Cardiac muscle cell (in vitro differentiated cells and primary cell): ENCODE data around the gene HS2ST1. TPM values are rescaled to one million over a fixed set of nuclear protein-coding genes. Genes with fewer than 3 reads are reported as not detected.
A peak's percentile ranks its signal among the peaks of the same experiment; 100 is the strongest.

Source experiments
- DNase-seq, 2 donors: peaks; one replicate each; pipeline versions ENCODE4 v3.0.0 to v3.0.0-alpha.2; 2010 to 2017; ENCODE audit warnings: low read depth in 1 of 2, low spot score in 1 of 2
- H3K27ac ChIP-seq: fragments of 200-600 bp; sonication (generic); 2 replicates; pipeline ENCODE4 v1.5.1; 2016
- H3K27me3 ChIP-seq: fragments of 200-600 bp; sonication (generic); 2 replicates; pipeline ENCODE4 v1.6.0; 2016; ENCODE audit warnings: control low read depth
- H3K36me3 ChIP-seq: fragments of 200-600 bp; sonication (generic); 2 replicates; pipeline ENCODE4 v1.5.1; 2016; ENCODE audit warnings: control low read depth
- H3K4me1 ChIP-seq: fragments of 200-600 bp; sonication (generic); 2 replicates; pipeline ENCODE4 v1.8.1; 2017; ENCODE audit warnings: low read depth, mild to moderate bottlenecking, mixed run types
- H3K4me3 ChIP-seq: fragments of 200-600 bp; sonication (generic); 2 replicates; pipeline ENCODE4 v1.5.1; 2016; ENCODE audit warnings: mild to moderate bottlenecking
- H3K9me3 ChIP-seq: fragments of 200-600 bp; sonication (generic); 2 replicates; pipeline ENCODE4 v1.5.1; 2017; ENCODE audit warnings: low read depth, mild to moderate bottlenecking, control low read depth
- polyA plus RNA-seq: library from polyadenylated mRNA; unstranded; fragments of >200 nt; fragmentation: Nextera tagmentation; extraction: Ambion mirVana; gene quantifications from 2 replicates; pipeline ENCODE4 v1.2.1, GENCODE V29; 2016
- total RNA-seq: library from RNA; depleted of rRNA; stranded (reverse); fragments of >200 nt; gene quantifications from 2 replicates; pipeline ENCODE4 v1.2.3, GENCODE V29; 2016
- TF ChIP-seq, protein P1 (sequence below): IDR thresholded peaks from 2 replicates; pipeline ENCODE4 v1.5.1; 2012; ENCODE audit warnings: low read depth, mild to moderate bottlenecking, low read length

The HS2ST1 gene
- total and polyA plus RNA-seq, 2 experiments from 2014 or later = 13.9 to 19.0 TPM

DNA sequence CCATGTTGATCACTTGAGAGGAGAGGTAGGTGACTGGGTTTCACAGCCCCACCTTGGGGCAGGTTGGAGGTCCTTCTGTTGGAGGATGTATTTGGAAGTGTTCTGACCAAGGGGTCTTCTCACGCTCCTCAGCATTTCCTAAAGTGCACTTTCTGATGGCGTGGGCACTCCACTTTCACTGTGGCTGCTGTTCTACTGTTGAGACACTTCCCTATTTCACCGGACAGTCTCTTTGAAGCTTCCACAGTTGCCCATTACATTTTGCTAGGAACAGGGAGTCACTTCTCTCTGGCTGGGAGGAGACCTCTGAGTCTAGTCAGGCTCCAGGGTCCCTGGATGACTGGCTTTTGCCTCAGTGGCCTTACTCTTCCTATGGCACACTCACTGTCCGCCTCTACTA lies 234.2 kb downstream of the HS2ST1 start:
- no peak for DNase-seq
- no peaks in the 10 kb centered on the region for H3K9me3 ChIP-seq

GRCh38 chr1:87149241-87150041 lies 235.0 kb downstream of the HS2ST1 start:
- Histone ChIP-seq H3K36me3 (no peaks in the 10 kb centered on the region), H3K4me3 (no peak overlapping the region), H3K9me3 (no peaks in the 10 kb centered on the region), H3K27ac (no peak overlapping the region), H3K4me1 (peaks cover 19% of the 10 kb centered on the region), H3K27me3 (no peaks in the 10 kb centered on the region)
- TF ChIP-seq, protein P1, sequence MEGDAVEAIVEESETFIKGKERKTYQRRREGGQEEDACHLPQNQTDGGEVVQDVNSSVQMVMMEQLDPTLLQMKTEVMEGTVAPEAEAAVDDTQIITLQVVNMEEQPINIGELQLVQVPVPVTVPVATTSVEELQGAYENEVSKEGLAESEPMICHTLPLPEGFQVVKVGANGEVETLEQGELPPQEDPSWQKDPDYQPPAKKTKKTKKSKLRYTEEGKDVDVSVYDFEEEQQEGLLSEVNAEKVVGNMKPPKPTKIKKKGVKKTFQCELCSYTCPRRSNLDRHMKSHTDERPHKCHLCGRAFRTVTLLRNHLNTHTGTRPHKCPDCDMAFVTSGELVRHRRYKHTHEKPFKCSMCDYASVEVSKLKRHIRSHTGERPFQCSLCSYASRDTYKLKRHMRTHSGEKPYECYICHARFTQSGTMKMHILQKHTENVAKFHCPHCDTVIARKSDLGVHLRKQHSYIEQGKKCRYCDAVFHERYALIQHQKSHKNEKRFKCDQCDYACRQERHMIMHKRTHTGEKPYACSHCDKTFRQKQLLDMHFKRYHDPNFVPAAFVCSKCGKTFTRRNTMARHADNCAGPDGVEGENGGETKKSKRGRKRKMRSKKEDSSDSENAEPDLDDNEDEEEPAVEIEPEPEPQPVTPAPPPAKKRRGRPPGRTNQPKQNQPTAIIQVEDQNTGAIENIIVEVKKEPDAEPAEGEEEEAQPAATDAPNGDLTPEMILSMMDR = no peak
- peak in 1 of 2 donors; percentile 46 for DNase-seq

More for the DNA sequence above, 234.2 kb downstream of the HS2ST1 start:
- TF ChIP-seq, protein P1 = no peak
- Histone ChIP-seq H3K27ac (no peak overlapping the region), H3K36me3 (no peaks in the 10 kb centered on the region), H3K27me3 (no peaks in the 10 kb centered on the region), H3K4me1 (peaks cover 19% of the 10 kb centered on the region), H3K4me3 (no peak overlapping the region)

GRCh38 chr1:87150143-87150542 lies 235.7 kb downstream of the HS2ST1 start:
- TF ChIP-seq, protein P1 = no peak
- H3K27ac ChIP-seq = no peak overlapping the region
- H3K36me3 ChIP-seq = no peaks in the 10 kb centered on the region
- H3K4me1 ChIP-seq = peaks cover 19% of the 10 kb centered on the region
- DNase-seq = no peak
- H3K9me3 ChIP-seq = no peaks in the 10 kb centered on the region
- H3K4me3 ChIP-seq = no peak overlapping the region
- H3K27me3 ChIP-seq = no peaks in the 10 kb centered on the region

DNA sequence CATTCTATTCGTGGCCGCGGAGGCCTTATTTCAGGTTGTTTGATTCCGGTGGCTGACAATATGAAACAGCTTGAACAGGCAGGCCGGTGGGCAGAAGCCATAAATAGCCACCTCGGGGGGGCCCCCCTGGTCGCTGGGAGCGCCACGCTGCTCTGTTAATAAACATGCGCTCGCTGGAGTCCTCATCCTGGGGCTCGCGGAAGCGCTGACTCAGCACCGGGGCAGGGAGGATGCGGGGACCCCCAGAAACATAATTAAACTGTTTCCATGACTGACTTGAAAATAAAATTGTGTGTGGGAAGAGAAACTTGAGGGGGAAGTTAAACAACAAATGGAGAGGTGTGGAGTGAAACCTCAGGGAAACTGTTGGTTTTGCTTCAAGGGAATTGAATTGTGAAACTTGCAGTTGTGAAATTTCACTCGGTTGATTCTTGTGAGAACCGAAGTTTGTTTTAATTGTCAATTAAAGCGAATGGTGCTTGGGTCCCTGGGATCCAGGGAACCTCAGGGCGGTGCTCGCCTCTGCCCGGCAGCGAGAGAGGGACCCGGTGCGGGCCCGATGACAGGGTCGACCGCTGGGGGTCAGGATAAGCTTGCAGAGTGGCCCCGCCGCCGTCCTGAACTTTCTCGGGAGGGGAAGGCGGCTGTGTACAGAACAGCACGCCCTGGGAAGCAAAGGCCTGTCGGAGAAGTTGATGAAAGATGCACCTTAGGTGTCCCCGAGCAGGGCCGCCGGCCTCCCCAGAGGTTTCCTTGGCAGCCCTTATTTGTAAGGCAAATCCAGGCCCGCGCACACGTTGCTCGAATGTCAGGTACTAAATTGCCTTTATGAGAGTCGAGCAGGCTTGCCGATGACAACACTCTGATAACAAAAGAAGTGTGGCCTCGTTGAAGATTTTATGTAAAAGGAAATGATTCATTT lies 237.3 kb downstream of the HS2ST1 start:
- peaks cover 19% of the 10 kb centered on the region for H3K4me1 ChIP-seq
- TF ChIP-seq, protein P1 = peak; percentile 42
- peak; percentile 77 to 87 for DNase-seq
- H3K9me3 ChIP-seq = no peaks in the 10 kb centered on the region
- H3K36me3 ChIP-seq = no peaks in the 10 kb centered on the region
- no peak overlapping the region for H3K4me3 ChIP-seq
- peak overlapping the region; percentile 14 for H3K27ac ChIP-seq
- H3K27me3 ChIP-seq = no peaks in the 10 kb centered on the region

- no peak overlapping the region for H3K27ac ChIP-seq
- TF ChIP-seq, protein P1 = no peak
- peaks cover 19% of the 10 kb centered on the region for H3K4me1 ChIP-seq
- no peaks in the 10 kb centered on the region for H3K9me3 ChIP-seq
- H3K36me3 ChIP-seq = no peaks in the 10 kb centered on the region
- no peak for DNase-seq
- H3K27me3 ChIP-seq = no peaks in the 10 kb centered on the region
- H3K4me3 ChIP-seq = no peak overlapping the region
Observed at GRCh38 chr1:87154384-87154783, 239.9 kb downstream of the HS2ST1 start.
